Measurements from ENCODE around the gene CABCOCO1. TPM values are rescaled to one million over a fixed set of nuclear protein-coding genes. Genes with fewer than 3 reads are reported as not detected.

Gene CABCOCO1
- total and polyA plus RNA-seq, 5 donors, result 0.09 to 0.66 TPM; not detected in 3

DNA sequence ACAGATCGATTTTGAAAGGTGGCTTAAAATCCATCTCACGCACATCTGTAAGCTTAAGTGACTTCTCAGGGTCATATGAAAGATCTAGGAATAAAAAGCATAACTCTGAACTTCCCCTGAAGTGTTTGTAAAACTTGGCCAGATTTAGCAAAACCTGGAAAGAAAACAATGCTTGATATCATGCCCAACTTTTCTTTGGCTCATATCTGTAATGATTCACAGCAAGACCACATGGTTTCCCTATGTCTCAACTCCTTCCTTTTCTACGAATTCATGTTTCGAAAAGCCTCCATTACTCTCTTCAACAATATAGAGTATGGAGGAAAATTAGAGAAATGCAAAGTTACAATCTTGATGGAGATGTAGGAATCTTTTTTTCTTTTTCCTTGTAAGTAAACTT lies 20.1 kb upstream of the CABCOCO1 start:
- intact Hi-C loops (cut with DNase I), result no loop called here
- no peak overlapping the region for H3K27ac ChIP-seq (ENCODE audit: low read length)
- H3K9me3 ChIP-seq (ENCODE audit: control insufficient read depth, low read length), result no peaks in the 10 kb centered on the region
- no peak for DNase-seq
- H3K4me1 ChIP-seq (ENCODE audit: control insufficient read depth, insufficient read depth, low read length), result no peaks in the 10 kb centered on the region
- peak in 1 of 2 donors; percentile 71 for ATAC-seq
- H3K27me3 ChIP-seq (ENCODE audit: control insufficient read depth, insufficient read depth), result no peaks in the 10 kb centered on the region
- no peak overlapping the region for H3K4me3 ChIP-seq (ENCODE audit: low read length)
- 43% methylated on average over 4 of the region's 4 CpGs for WGBS

- no peaks in the 10 kb centered on the region for H3K4me1 ChIP-seq (ENCODE audit: control insufficient read depth, insufficient read depth, low read length)
- DNase-seq (no peak), ATAC-seq (no peak)
- WGBS, result 53% methylated on average over 1 of the region's 1 CpG
- H3K27ac ChIP-seq (ENCODE audit: low read length), result no peak overlapping the region
- no peak overlapping the region for H3K4me3 ChIP-seq (ENCODE audit: low read length)
- H3K27me3 ChIP-seq (ENCODE audit: control insufficient read depth, insufficient read depth), result no peaks in the 10 kb centered on the region
- H3K9me3 ChIP-seq (ENCODE audit: control insufficient read depth, low read length), result no peaks in the 10 kb centered on the region
- intact Hi-C loops (cut with DNase I), result no loop called here
Measured at GRCh38 chr10:61643316-61643751, 19.4 kb upstream of the CABCOCO1 start.

DNA sequence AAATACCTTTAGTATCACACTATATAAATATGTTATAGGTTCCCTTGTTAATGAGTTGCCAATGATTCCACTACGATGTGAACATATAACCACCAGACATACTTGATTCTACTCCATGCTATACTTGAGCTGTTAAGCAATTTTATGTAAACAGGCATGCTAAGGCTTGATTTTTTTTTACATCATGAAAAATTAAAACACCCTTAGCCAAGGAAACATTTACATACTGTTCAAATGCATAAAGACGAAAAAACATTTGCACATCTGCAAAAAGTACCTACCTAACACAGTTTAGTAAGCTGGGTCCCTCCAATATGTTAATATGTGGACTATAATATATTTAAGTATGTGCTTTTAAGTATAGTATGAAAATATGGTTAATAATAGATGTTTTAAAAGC lies 9.0 kb upstream of the CABCOCO1 start:
- ATAC-seq, result no peak
- WGBS, result 90% methylated on average over 2 of the region's 2 CpGs
- intact Hi-C loops (cut with DNase I), result no loop called here

DNA sequence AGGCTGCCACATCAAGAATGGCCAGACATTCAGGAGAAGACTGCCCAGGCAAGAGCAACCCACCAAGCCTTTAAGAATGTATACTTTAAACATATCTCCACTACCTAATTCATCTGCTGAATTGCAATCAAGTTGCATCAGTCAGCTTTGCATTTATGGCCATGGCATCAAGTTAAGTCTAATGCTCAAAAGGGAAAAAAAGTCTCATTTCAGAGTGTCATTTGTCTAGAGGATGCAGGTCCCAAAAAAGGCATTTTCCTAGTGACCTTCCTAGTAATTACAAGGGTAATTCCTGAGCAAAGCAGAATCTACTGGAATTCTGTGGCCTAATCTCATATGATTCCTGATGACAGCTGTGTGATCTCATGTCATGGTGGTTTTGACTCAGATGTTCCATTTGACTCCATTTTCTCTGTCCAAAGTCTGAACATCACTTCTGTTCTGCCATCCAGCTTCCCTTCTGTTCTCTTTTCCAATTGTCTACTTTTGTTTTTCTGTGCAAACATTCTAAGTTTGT lies 7.3 kb upstream of the CABCOCO1 start:
- Histone ChIP-seq H3K4me1 (ENCODE audit: control insufficient read depth, insufficient read depth, low read length) (no peaks in the 10 kb centered on the region), H3K27ac (ENCODE audit: low read length) (no peak overlapping the region), H3K27me3 (ENCODE audit: control insufficient read depth, insufficient read depth) (peaks cover 2% of the 10 kb centered on the region), H3K4me3 (ENCODE audit: low read length) (no peak overlapping the region), H3K9me3 (ENCODE audit: control insufficient read depth, low read length) (no peaks in the 10 kb centered on the region)
- ATAC-seq, result no peak
- intact Hi-C loops (cut with DNase I), result no loop called here
- DNase-seq, result no peak

More for the DNA sequence above, 9.0 kb upstream of the CABCOCO1 start:
- DNase-seq, result no peak
- H3K4me3 ChIP-seq (ENCODE audit: low read length), result no peak overlapping the region
- no peak overlapping the region for H3K27ac ChIP-seq (ENCODE audit: low read length)
- no peaks in the 10 kb centered on the region for H3K4me1 ChIP-seq (ENCODE audit: control insufficient read depth, insufficient read depth, low read length)
- H3K9me3 ChIP-seq (ENCODE audit: control insufficient read depth, low read length), result no peaks in the 10 kb centered on the region
- peaks cover 2% of the 10 kb centered on the region for H3K27me3 ChIP-seq (ENCODE audit: control insufficient read depth, insufficient read depth)

DNA sequence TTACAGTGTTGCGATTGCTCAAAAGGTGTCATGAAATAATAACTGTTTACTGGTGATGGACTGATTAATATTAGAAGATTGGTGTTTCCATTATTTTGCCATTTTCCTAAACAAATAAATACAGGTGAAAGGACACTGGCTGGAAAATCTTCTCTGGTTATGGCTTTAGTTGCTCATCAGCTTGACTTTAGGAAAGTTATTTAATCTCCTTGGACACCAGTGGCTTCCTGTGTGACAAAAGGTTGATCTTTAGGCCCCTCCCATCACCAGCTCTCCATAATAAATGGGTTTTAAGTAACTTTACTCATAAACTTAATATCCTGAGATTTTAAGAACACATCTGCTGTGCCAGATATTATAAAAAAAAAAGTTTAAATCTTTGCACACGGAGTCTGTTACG lies 737 bp downstream of the CABCOCO1 start:
- ATAC-seq, result peak in 1 of 2 donors; percentile 46
- no peak overlapping the region for H3K27ac ChIP-seq (ENCODE audit: low read length)
- 60% methylated on average over 3 of the region's 3 CpGs for WGBS
- H3K4me1 ChIP-seq (ENCODE audit: control insufficient read depth, insufficient read depth, low read length), result no peaks in the 10 kb centered on the region
- no peaks in the 10 kb centered on the region for H3K9me3 ChIP-seq (ENCODE audit: control insufficient read depth, low read length)
- H3K4me3 ChIP-seq (ENCODE audit: low read length), result no peak overlapping the region
- intact Hi-C loops (cut with DNase I), result no loop called here
- H3K27me3 ChIP-seq (ENCODE audit: control insufficient read depth, insufficient read depth), result no peaks in the 10 kb centered on the region
- no peak for DNase-seq

DNA sequence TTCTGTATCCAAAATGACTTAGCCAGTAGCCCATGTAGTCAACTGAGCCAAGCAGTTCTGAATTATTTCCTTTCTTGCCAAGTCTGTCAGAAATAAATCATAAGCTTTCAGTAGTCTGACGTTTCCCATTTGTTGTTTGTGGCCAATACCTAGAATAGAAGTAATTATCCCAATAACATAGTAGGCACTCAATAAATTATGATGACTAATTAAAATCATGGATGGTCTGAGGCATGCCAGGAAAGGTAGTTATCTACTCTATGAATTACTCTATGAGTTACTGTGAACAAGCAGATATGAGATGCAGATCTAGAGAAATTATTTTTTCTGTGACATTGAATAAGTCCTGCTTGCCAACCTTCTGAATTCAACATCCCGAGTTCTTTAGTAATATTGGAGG lies 2.3 kb downstream of the CABCOCO1 start:
- DNase-seq (no peak), ATAC-seq (no peak)
- intact Hi-C loops (cut with DNase I), result no loop called here

GRCh38 chr10:61669161-61669725 lies 6.5 kb downstream of the CABCOCO1 start:
- Histone ChIP-seq H3K9me3 (ENCODE audit: control insufficient read depth, low read length) (no peaks in the 10 kb centered on the region), H3K4me3 (ENCODE audit: low read length) (no peak overlapping the region), H3K27ac (ENCODE audit: low read length) (no peak overlapping the region), H3K4me1 (ENCODE audit: control insufficient read depth, insufficient read depth, low read length) (no peaks in the 10 kb centered on the region), H3K27me3 (ENCODE audit: control insufficient read depth, insufficient read depth) (no peaks in the 10 kb centered on the region)
- DNase-seq (no peak), ATAC-seq (no peak)
- intact Hi-C loops (cut with DNase I), result no loop called here

More for the DNA sequence above, 2.3 kb downstream of the CABCOCO1 start:
- no peak overlapping the region for H3K4me3 ChIP-seq (ENCODE audit: low read length)
- WGBS, result 55% methylated on average over 2 of the region's 2 CpGs
- H3K27ac ChIP-seq (ENCODE audit: low read length), result no peak overlapping the region
- H3K4me1 ChIP-seq (ENCODE audit: control insufficient read depth, insufficient read depth, low read length), result no peaks in the 10 kb centered on the region
- no peaks in the 10 kb centered on the region for H3K27me3 ChIP-seq (ENCODE audit: control insufficient read depth, insufficient read depth)
- no peaks in the 10 kb centered on the region for H3K9me3 ChIP-seq (ENCODE audit: control insufficient read depth, low read length)

DNA sequence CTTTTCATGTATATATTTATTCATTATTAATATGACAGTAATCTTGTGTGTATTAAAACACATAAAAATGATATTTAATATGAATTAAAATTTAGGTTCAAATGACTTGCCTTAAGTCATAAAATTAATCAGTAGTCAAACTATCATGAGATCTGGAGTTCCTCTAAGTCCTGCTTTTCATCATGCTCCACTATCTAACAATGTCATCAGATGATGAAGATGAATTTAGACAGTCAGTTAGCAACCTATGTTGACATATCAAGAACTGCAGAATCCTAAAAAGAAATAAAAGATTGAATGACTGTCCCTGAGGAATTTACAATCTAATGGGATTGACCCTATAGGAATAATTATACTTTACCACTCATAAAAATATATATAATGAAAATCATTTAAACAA lies 7.1 kb downstream of the CABCOCO1 start:
- Histone ChIP-seq H3K4me1 (ENCODE audit: control insufficient read depth, insufficient read depth, low read length) (no peaks in the 10 kb centered on the region), H3K9me3 (ENCODE audit: control insufficient read depth, low read length) (no peaks in the 10 kb centered on the region), H3K27me3 (ENCODE audit: control insufficient read depth, insufficient read depth) (no peaks in the 10 kb centered on the region), H3K4me3 (ENCODE audit: low read length) (no peak overlapping the region), H3K27ac (ENCODE audit: low read length) (no peak overlapping the region)
- ATAC-seq (no peak), DNase-seq (no peak)
- intact Hi-C loops (cut with DNase I), result no loop called here

DNA sequence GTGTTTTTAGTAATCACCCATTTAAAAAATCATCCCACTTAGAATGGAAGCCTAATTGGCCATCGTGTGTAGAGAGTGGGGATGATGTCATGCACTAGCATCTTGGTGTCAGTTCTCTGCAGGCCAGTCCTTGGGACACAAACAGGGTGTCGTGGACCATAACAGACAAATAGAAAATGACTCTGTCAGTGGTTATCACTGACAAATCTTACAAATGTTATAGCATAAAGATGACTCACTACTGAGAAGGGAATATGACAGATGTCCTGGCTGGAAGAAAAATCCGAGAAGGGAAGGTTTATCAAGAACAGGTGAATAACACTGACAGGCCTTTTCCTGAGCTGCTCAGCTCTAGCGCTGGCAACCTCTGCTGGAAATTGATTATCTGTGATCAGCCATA lies 10.6 kb downstream of the CABCOCO1 start:
- Histone ChIP-seq H3K4me3 (ENCODE audit: low read length) (no peak overlapping the region), H3K27ac (ENCODE audit: low read length) (no peak overlapping the region), H3K9me3 (ENCODE audit: control insufficient read depth, low read length) (no peaks in the 10 kb centered on the region), H3K27me3 (ENCODE audit: control insufficient read depth, insufficient read depth) (no peaks in the 10 kb centered on the region), H3K4me1 (ENCODE audit: control insufficient read depth, insufficient read depth, low read length) (no peaks in the 10 kb centered on the region)
- 85% methylated on average over 4 of the region's 4 CpGs for WGBS
- ATAC-seq, result no peak
- intact Hi-C loops (cut with DNase I), result no loop called here
- no peak for DNase-seq

GRCh38 chr10:61682323-61682722 lies 19.6 kb downstream of the CABCOCO1 start:
- intact Hi-C loops (cut with DNase I), result no loop called here
- no peak for ATAC-seq
- WGBS, result 85% methylated on average over 1 of the region's 1 CpG

GRCh38 chr10:61683319-61683718 lies 20.6 kb downstream of the CABCOCO1 start:
- DNase-seq, result no peak
- no peak overlapping the region for H3K27ac ChIP-seq (ENCODE audit: low read length)
- no peaks in the 10 kb centered on the region for H3K27me3 ChIP-seq (ENCODE audit: control insufficient read depth, insufficient read depth)
- 92% methylated on average over 1 of the region's 1 CpG for WGBS
- ATAC-seq, result no peak
- intact Hi-C loops (cut with DNase I), result no loop called here
- no peaks in the 10 kb centered on the region for H3K4me1 ChIP-seq (ENCODE audit: control insufficient read depth, insufficient read depth, low read length)
- H3K9me3 ChIP-seq (ENCODE audit: control insufficient read depth, low read length), result no peaks in the 10 kb centered on the region
- H3K4me3 ChIP-seq (ENCODE audit: low read length), result no peak overlapping the region

More at GRCh38 chr10:61682323-61682722, 19.6 kb downstream of the CABCOCO1 start:
- no peaks in the 10 kb centered on the region for H3K4me1 ChIP-seq (ENCODE audit: control insufficient read depth, insufficient read depth, low read length)
- H3K27ac ChIP-seq (ENCODE audit: low read length), result no peak overlapping the region
- no peaks in the 10 kb centered on the region for H3K27me3 ChIP-seq (ENCODE audit: control insufficient read depth, insufficient read depth)
- no peak overlapping the region for H3K4me3 ChIP-seq (ENCODE audit: low read length)
- no peak for DNase-seq
- H3K9me3 ChIP-seq (ENCODE audit: control insufficient read depth, low read length), result no peaks in the 10 kb centered on the region

Measured in right cardiac atrium (tissue), 5 donors.